ENCODE measurements around the gene KIF3C.
A peak's percentile ranks its signal among the peaks of the same experiment; 100 is the strongest.

Gene KIF3C

DNA sequence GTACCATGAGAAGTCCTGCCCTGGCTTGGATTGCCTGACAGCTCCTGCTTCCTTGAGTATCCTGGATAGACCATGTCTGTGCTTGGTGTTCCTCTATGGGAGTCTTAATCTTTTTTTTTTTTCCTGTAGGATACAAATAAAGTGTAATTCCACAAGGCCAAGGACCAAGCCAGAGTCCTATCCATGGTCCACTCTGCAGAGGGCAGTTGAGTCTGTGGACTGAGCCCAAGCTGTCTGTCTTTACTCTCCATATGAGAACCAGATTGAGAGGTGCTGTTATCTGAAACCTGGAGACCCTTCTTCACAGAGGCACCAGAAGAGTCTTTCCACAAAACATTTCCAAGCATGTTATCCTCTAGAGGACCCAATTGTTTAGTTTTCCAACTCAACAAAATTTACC lies 1.4 kb upstream of the KIF3C start:
- TF ChIP-seq, protein P1, sequence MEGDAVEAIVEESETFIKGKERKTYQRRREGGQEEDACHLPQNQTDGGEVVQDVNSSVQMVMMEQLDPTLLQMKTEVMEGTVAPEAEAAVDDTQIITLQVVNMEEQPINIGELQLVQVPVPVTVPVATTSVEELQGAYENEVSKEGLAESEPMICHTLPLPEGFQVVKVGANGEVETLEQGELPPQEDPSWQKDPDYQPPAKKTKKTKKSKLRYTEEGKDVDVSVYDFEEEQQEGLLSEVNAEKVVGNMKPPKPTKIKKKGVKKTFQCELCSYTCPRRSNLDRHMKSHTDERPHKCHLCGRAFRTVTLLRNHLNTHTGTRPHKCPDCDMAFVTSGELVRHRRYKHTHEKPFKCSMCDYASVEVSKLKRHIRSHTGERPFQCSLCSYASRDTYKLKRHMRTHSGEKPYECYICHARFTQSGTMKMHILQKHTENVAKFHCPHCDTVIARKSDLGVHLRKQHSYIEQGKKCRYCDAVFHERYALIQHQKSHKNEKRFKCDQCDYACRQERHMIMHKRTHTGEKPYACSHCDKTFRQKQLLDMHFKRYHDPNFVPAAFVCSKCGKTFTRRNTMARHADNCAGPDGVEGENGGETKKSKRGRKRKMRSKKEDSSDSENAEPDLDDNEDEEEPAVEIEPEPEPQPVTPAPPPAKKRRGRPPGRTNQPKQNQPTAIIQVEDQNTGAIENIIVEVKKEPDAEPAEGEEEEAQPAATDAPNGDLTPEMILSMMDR (IDR thresholded peaks at IDR 0.05), result no peak
- peaks cover 0 to 25% (median 19%) of the 10 kb centered on the region in 4 donors for H3K4me1 ChIP-seq
- no peaks in the 10 kb centered on the region for H3K36me3 ChIP-seq
- no peak overlapping the region for H3K27ac ChIP-seq
- DNase-seq, result no peak
- no peaks in the 10 kb centered on the region for H3K27me3 ChIP-seq
- H3K4me3 ChIP-seq, result no peak overlapping the region
- H3K9me3 ChIP-seq, result no peaks in the 10 kb centered on the region
- intact Hi-C loops (cut with DNase I; ENCODE audit: low total_unique reads), result loop anchor here (10.0 kb wide), 1 partner anchor 161 kb away; no protein-coding TSS in a partner anchor

DNA sequence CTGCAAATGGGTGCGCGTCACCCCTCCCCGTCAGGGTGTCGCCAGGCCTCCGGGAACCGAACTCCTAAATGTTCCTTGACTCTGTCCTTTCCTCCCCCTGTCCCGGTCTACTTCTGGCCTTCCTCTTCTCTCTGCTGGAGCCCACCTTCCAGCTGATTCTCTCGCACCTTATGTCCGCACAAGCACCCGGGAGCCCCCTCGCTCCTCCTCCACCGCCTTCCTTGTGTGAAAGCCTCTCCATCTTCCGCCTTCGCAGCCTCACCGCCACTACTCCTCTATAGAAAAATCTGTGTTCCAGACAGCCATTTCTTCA lies 627 bp upstream of the KIF3C start:
- intact Hi-C loops (cut with DNase I; ENCODE audit: low total_unique reads), result loop anchor here (10.0 kb wide), 1 partner anchor 162 kb away; no protein-coding TSS in a partner anchor
- Histone ChIP-seq H3K4me3 (peak overlapping the region; percentile 70 to 89), H3K36me3 (no peaks in the 10 kb centered on the region), H3K27ac (peak overlapping the region; percentile 60 to 75), H3K9me3 (no peaks in the 10 kb centered on the region), H3K4me1 (peaks cover 0 to 25% (median 19%) of the 10 kb centered on the region in 4 donors), H3K27me3 (no peaks in the 10 kb centered on the region)
- no peak for DNase-seq
- TF ChIP-seq, protein P1 (IDR thresholded peaks at IDR 0.05), result no peak

DNA sequence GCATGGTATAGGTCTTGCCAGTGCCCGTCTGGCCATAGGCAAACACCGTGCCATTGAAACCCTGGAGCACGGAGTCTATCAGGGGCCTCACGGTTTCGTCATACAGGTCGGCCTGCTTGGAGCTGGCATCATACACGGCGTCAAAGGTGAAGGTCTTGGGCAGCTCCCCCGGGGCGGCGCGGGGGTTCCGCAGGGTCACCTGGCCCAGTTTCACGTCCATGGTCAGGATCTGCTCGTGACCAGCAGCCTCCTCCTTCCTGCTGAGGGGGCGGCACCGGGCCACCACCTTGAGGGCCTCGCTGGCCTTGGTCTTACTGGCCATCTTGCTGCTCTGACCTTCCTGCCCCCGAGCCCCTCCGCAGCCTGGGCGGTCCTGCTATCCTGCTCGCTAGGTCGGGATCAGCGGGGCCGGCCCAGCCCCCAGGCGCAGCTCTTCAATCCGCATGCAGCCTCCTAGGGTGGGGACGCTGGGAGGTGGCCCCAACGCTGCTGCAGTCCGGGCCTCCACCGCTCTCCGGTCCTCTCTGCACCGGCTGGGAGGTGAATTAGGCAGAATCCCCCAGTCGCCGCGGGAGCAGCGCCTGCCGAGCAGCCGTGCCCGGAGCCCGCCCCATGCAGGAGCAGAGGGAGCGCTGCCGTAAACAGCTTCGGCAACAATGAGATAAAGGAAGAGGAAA lies 563 bp downstream of the KIF3C start:
- peak overlapping the region; percentile 70 to 89 for H3K4me3 ChIP-seq
- H3K36me3 ChIP-seq, result no peaks in the 10 kb centered on the region
- H3K27ac ChIP-seq, result peak overlapping the region; percentile 60 to 75
- H3K4me1 ChIP-seq, result peaks cover 0 to 32% (median 22%) of the 10 kb centered on the region in 4 donors
- intact Hi-C loops (cut with DNase I; ENCODE audit: low total_unique reads), result loop anchor here (10.0 kb wide), 1 partner anchor 163 kb away; no protein-coding TSS in a partner anchor
- H3K27me3 ChIP-seq, result no peaks in the 10 kb centered on the region
- TF ChIP-seq, protein P1 (IDR thresholded peaks at IDR 0.05), result no peak
- no peak for DNase-seq
- no peaks in the 10 kb centered on the region for H3K9me3 ChIP-seq

DNA sequence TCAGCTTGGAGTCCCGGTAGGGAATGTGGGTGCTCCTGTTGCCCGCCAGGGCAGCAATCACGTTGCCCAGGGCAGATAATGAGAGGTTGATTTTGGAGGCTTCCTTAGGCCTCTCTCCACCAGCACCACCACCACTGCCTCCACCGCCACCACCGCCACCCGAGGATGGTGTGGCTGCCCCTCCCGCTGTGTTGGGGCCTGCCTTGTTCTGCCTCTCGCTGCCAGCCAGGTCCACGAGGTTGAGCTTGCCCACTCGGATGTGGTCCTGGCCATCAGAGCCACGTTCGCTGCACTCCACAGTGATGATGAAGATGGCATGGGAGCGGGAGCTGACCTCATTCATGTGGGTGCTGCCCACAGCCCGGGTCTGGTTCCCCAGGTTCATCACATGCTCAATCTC lies 1.3 kb downstream of the KIF3C start:
- no peaks in the 10 kb centered on the region for H3K9me3 ChIP-seq
- H3K36me3 ChIP-seq, result peaks cover 0 to 5% (median 0%) of the 10 kb centered on the region in 3 donors
- H3K27me3 ChIP-seq, result no peaks in the 10 kb centered on the region
- no peak for DNase-seq
- H3K4me1 ChIP-seq, result peaks cover 0 to 32% (median 22%) of the 10 kb centered on the region in 4 donors
- TF ChIP-seq, protein P1 (IDR thresholded peaks at IDR 0.05), result no peak
- H3K27ac ChIP-seq, result no peak overlapping the region
- no peak overlapping the region for H3K4me3 ChIP-seq
- intact Hi-C loops (cut with DNase I; ENCODE audit: low total_unique reads), result loop anchor here (10.0 kb wide), 1 partner anchor 164 kb away; no protein-coding TSS in a partner anchor

DNA sequence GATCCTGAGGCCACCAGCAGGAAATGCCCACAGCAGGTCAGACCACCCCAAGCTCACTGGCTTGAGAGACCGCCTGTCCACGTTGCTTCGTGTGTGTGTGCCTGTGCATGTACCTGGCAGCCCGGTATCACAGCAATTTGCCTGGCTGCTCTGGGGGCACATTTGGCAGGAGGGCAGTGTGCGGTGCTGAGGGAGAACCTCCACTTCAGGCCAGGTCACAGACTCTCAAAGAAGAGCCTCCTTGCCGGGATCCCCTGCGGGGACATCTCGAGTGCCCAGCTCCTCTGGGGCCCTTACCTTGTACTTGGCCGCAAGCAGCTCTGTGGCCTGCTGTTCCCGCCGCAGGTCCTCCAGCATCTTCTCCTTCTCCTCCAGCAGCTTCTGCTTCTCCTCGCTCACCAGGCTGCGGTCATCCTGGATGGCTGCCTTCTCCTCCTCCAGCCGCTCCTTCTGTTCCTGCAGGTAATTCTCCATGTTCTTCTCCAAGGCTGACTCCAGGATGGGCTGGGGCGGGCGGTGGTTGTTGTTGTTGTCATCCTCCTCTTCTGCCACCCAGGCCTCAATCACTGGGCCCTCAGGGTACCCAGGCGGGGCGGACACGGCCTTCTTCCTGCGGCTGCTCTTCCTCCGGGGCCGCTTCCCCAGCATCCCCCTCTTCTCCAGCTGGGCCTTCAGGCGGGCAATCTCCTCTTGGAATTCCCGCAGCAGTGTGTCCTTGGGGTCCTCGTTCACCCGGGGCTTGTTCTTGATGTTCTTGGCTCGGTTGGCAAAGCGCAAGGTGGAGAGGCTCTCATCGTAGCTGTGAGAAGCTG lies 2.0 kb downstream of the KIF3C start:
- Histone ChIP-seq H3K27me3 (no peaks in the 10 kb centered on the region), H3K4me1 (peaks cover 0 to 32% (median 22%) of the 10 kb centered on the region in 4 donors), H3K9me3 (no peaks in the 10 kb centered on the region), H3K4me3 (no peak overlapping the region), H3K36me3 (peaks cover 0 to 9% (median 0%) of the 10 kb centered on the region in 3 donors), H3K27ac (no peak overlapping the region)
- intact Hi-C loops (cut with DNase I; ENCODE audit: low total_unique reads), result loop anchor here (10.0 kb wide), 1 partner anchor 165 kb away; no protein-coding TSS in a partner anchor
- TF ChIP-seq, protein P1 (IDR thresholded peaks at IDR 0.05), result no peak
- no peak for DNase-seq
